Endothelial cell of umbilical vein (primary cell): Measurements from ENCODE around the gene ST3GAL5. TPM values are rescaled to one million over a fixed set of nuclear protein-coding genes. Genes with fewer than 3 reads are reported as not detected.

Experiments used
- BruUV-seq: library from RNA; stranded (reverse); fragments of 400-500 nt; replicated peaks from 2 replicates; lab custom pipeline; 2021; lab: Mats Ljungman, UMichigan
- CTCF ChIA-PET: fragments of 300-600, 350-600 bp; sonication (Branson Sonifier 250); formaldehyde crosslinking; loops from one replicate; lab custom pipeline; 2021; ENCODE audit warnings: antibody characterized with exemption, inconsistent platforms; lab: Charles Lee
- POLR2A ChIA-PET: fragments of 300-600, 350-600 bp; sonication (Branson Sonifier 250); formaldehyde crosslinking; loops from one replicate; lab custom pipeline; 2021; ENCODE audit warnings: antibody characterized with exemption, inconsistent platforms; lab: Charles Lee
- DNase-seq: peaks from one replicate; pipeline ENCODE4 v3.0.0-alpha.2; 2011; ENCODE audit warnings: low read depth, low spot score
- FAIRE-seq: peaks from 2 replicates; lab custom pipeline; 2011; peaks lifted over from hg19 to GRCh38; lab: Jason Lieb, UNC
- H2AFZ ChIP-seq: 2 replicates; pipeline ENCODE4 v1.6.0; 2012; ENCODE audit warnings: low read depth, low read length, control low read depth, inconsistent platforms
- H3K27ac ChIP-seq: 2 replicates; pipeline ENCODE4 v1.5.1; 2011; ENCODE audit warnings: low read depth, mild to moderate bottlenecking, control low read depth, low read length, moderate library complexity; ENCODE audit not compliant: insufficient read depth
- H3K27me3 ChIP-seq, 2 experiments: 2 replicates each; pipeline versions ENCODE4 v1.6.0 to v1.6.1; 2011; ENCODE audit warnings: low read length in 2 of 2, mixed read lengths in 1 of 2; ENCODE audit not compliant: control insufficient read depth in 2 of 2, insufficient read depth in 2 of 2
- H3K36me3 ChIP-seq, 2 experiments: 2 replicates in 1 of 2; 3 replicates in 1 of 2; pipeline ENCODE4 v1.5.1; 2011; ENCODE audit warnings: low read length in 2 of 2, mild to moderate bottlenecking in 1 of 2, moderate library complexity in 1 of 2; ENCODE audit not compliant: control insufficient read depth in 2 of 2, insufficient read depth in 2 of 2; ENCODE audit errors: extremely low read depth in 1 of 2
- H3K4me1 ChIP-seq: 3 replicates; pipeline ENCODE4 v1.5.1; 2011; ENCODE audit warnings: mild to moderate bottlenecking, low read length; ENCODE audit not compliant: control insufficient read depth, insufficient read depth; ENCODE audit errors: extremely low read depth
- H3K4me2 ChIP-seq: 2 replicates; pipeline ENCODE4 v1.6.1; 2011; ENCODE audit warnings: low read length, control low read depth, mixed read lengths; ENCODE audit not compliant: insufficient read depth
- H3K4me3 ChIP-seq, 3 experiments: fragments of 200-600 bp in 1 of 3; sonication (generic), shearing (Covaris generic) in 1 of 3; replicated peaks in 1 of 3; 2 replicates each; pipeline ENCODE4 v1.5.1; 2011 to 2016; ENCODE audit warnings: control low read depth in 3 of 3, low read length in 3 of 3, mild to moderate bottlenecking in 2 of 3, inconsistent platforms in 1 of 3, low read depth in 1 of 3, moderate library complexity in 1 of 3; ENCODE audit not compliant: insufficient read depth in 1 of 3
- H3K79me2 ChIP-seq: 2 replicates; pipeline ENCODE4 v1.6.0; 2012; ENCODE audit warnings: low read length, inconsistent platforms; ENCODE audit not compliant: control insufficient read depth, insufficient read depth
- H3K9ac ChIP-seq: replicated peaks from 2 replicates; pipeline ENCODE3; 2011; ENCODE audit warnings: low read length, control low read depth; ENCODE audit not compliant: insufficient read depth; ENCODE audit errors: extremely low read depth
- H3K9me1 ChIP-seq: replicated peaks from 3 replicates; pipeline ENCODE4 v1.6.0; 2011; ENCODE audit warnings: mild to moderate bottlenecking, low read length; ENCODE audit not compliant: control insufficient read depth, insufficient read depth; ENCODE audit errors: extremely low read depth
- H3K9me3 ChIP-seq: replicated peaks from 2 replicates; pipeline ENCODE4 v1.5.1; 2012; ENCODE audit warnings: low read length, inconsistent platforms; ENCODE audit not compliant: control insufficient read depth, insufficient read depth
- H4K20me1 ChIP-seq: replicated peaks from 2 replicates; pipeline ENCODE3; 2011; ENCODE audit warnings: mild to moderate bottlenecking, low read length; ENCODE audit not compliant: control insufficient read depth, insufficient read depth; ENCODE audit errors: extremely low read depth
- CTCF ChIP-seq, 2 donors: IDR thresholded peaks; 1 replicate in 1 of 2; 2 replicates in 1 of 2; pipeline ENCODE4 v1.5.1; 2011; ENCODE audit warnings: low read length in 2 of 2, mild to moderate bottlenecking in 2 of 2, moderate library complexity in 2 of 2, control low read depth in 1 of 2, inconsistent platforms in 1 of 2, low read depth in 1 of 2; ENCODE audit not compliant: insufficient read depth in 1 of 2; ENCODE audit errors: extremely low read depth in 1 of 2
- EZH2 ChIP-seq: IDR thresholded peaks from 2 replicates; pipeline ENCODE4 v1.6.1; 2012; ENCODE audit warnings: borderline replicate concordance, low read depth, mild to moderate bottlenecking, moderate library complexity, low read length, inconsistent platforms; ENCODE audit not compliant: severe bottlenecking
- FOS ChIP-seq: IDR thresholded peaks from 2 replicates; pipeline ENCODE4 v1.6.1; 2011; ENCODE audit warnings: mild to moderate bottlenecking, low read length, moderate library complexity, borderline replicate concordance; ENCODE audit not compliant: insufficient read depth
- GATA2 ChIP-seq: IDR thresholded peaks from 2 replicates; pipeline ENCODE4 v1.7.0; 2011; ENCODE audit warnings: low read depth, mild to moderate bottlenecking, moderate library complexity, mixed read lengths, low read length; ENCODE audit not compliant: insufficient read length, insufficient read depth
- JUN ChIP-seq: IDR thresholded peaks from 2 replicates; pipeline ENCODE4 v1.6.1; 2011; ENCODE audit warnings: borderline replicate concordance, low read depth; ENCODE audit not compliant: insufficient read length, insufficient read depth
- MAX ChIP-seq: IDR thresholded peaks from 2 replicates; pipeline ENCODE4 v1.6.1; 2011; ENCODE audit not compliant: insufficient read depth, insufficient read length
- MYC ChIP-seq: IDR thresholded peaks from one replicate; pipeline ENCODE4 v1.6.1; 2011; ENCODE audit warnings: mild to moderate bottlenecking, low read depth, low read length
- POLR2A ChIP-seq: IDR thresholded peaks from 2 replicates; pipeline ENCODE4 v1.6.1; 2012; ENCODE audit warnings: low read depth, mild to moderate bottlenecking, control low read depth, low read length
- POLR2AphosphoS5 ChIP-seq: IDR thresholded peaks from 2 replicates; pipeline ENCODE4 v1.6.1; 2012; ENCODE audit warnings: low read depth, mild to moderate bottlenecking, control low read depth, low read length, moderate library complexity; ENCODE audit not compliant: insufficient read depth
- dilution Hi-C: fragments of 300-500 bp; cut with MboI; formaldehyde crosslinking; loops from one replicate; pipeline ENCODE4 v1.15.0; 2019; ENCODE audit warnings: low sequenced_read_pairs; ENCODE audit not compliant: extremely low pct_ligation_motif_present
- intact Hi-C: fragments of 100-400 bp; cut with micrococcal nuclease; formaldehyde crosslinking; loops from one replicate; pipeline ENCODE4 v1.10.0; 2022
- polyA plus RNA-seq, 4 experiments: library from polyadenylated mRNA; depleted of rRNA in 3 of 4; stranded (reverse) in 3 of 4; unstranded in 1 of 4; fragments of >200 nt; gene quantifications; 2 replicates each; pipeline versions ENCODE4 v1.2.1 to v1.2.3, GENCODE V29; 2011 to 2012; ENCODE audit warnings: missing spikeins in 1 of 4
- total RNA-seq: library from RNA; stranded (reverse); gene quantifications from 2 replicates; pipeline ENCODE4 v1.2.3, GENCODE V29; 2021

Gene ST3GAL5
- total and polyA plus RNA-seq, 2 donors (not counting 3 experiments of a cell fraction or from before 2014, with no cell fraction given): 9.5 to 16.0 TPM

GRCh38 chr2:85905891-85906290 is 17.1 kb upstream of the ST3GAL5 start:
- no peak for DNase-seq
- ChIA-PET POLR2A (no interaction called here), CTCF (interaction anchor here (2.9 kb wide), 1 partner anchor 79 kb away, joined by 10 read pairs; no protein-coding TSS in a partner anchor)
- H3K9ac ChIP-seq: no peak overlapping the region
- H3K79me2 ChIP-seq: no peaks in the 10 kb centered on the region
- no peak for TF ChIP-seq MYC
- intact Hi-C loops: no loop called here
- H4K20me1 ChIP-seq: no peaks in the 10 kb centered on the region
- no peak overlapping the region for H2AFZ ChIP-seq
- no peak overlapping the region for H3K4me2 ChIP-seq
- peaks cover 7 to 8% of the 10 kb centered on the region in 2 experiments for H3K27me3 ChIP-seq
- H3K4me3 ChIP-seq: no peak overlapping the region
- H3K27ac ChIP-seq: no peak overlapping the region
- no peaks in the 10 kb centered on the region for H3K36me3 ChIP-seq
- H3K4me1 ChIP-seq: no peaks in the 10 kb centered on the region
- no TSS peak for BruUV-seq
- FAIRE-seq: no peak
- no peaks in the 10 kb centered on the region for H3K9me1 ChIP-seq
- no peaks in the 10 kb centered on the region for H3K9me3 ChIP-seq
- dilution Hi-C loops: no loop called here

GRCh38 chr2:85905187-85905666 is 16.4 kb upstream of the ST3GAL5 start:
- Histone ChIP-seq H3K4me2 (no peak overlapping the region), H3K9me3 (no peaks in the 10 kb centered on the region), H4K20me1 (no peaks in the 10 kb centered on the region), H3K27ac (no peak overlapping the region), H3K9me1 (no peaks in the 10 kb centered on the region), H3K27me3 (peaks cover 7 to 8% of the 10 kb centered on the region in 2 experiments), H3K9ac (no peak overlapping the region), H3K4me3 (no peak overlapping the region), H3K79me2 (no peaks in the 10 kb centered on the region), H3K4me1 (no peaks in the 10 kb centered on the region), H2AFZ (no peak overlapping the region), H3K36me3 (no peaks in the 10 kb centered on the region)
- no TSS peak for BruUV-seq
- TF ChIP-seq EZH2 (no peak), GATA2 (no peak), POLR2AphosphoS5 (no peak), MAX (no peak), CTCF (IDR thresholded peaks at IDR 0.05; ENCODE audit: extremely low read depth in 1 of 2, insufficient read depth in 1 of 2, low read depth in 1 of 2, low read length in 2 of 2) (no peak), POLR2A (no peak), JUN (no peak), MYC (no peak), FOS (no peak)
- ChIA-PET CTCF (interaction anchor here (2.9 kb wide), 1 partner anchor 78 kb away, joined by 10 read pairs; no protein-coding TSS in a partner anchor), POLR2A (no interaction called here)
- dilution Hi-C loops (no loop called here), intact Hi-C loops (no loop called here)
- FAIRE-seq (no peak), DNase-seq (peak; percentile 21)
